K562 (cell line): Measurements from ENCODE around the gene TESK2. TPM values are rescaled to one million over a fixed set of nuclear protein-coding genes. Genes with fewer than 3 reads are reported as not detected.

Source experiments
- ARNT ChIP-seq, 2 experiments: fragments of 450-650 bp; IDR thresholded peaks; 2 replicates each; pipeline ENCODE4 v1.6.1; 2016; ENCODE audit warnings: mild to moderate bottlenecking in 1 of 2
- CBFB ChIP-seq: sonication (generic); formaldehyde crosslinking; IDR thresholded peaks from 2 replicates; pipeline ENCODE4 v1.4.0; 2020; ENCODE audit warnings: mild to moderate bottlenecking, missing genetic modification reagents
- HLTF ChIP-seq: fragments of 450-650 bp; IDR thresholded peaks from 2 replicates; pipeline ENCODE4 v1.6.1; 2016
- HNRNPL ChIP-seq: fragments of 200-400 bp; formaldehyde crosslinking; IDR thresholded peaks from 2 replicates; pipeline ENCODE4 v1.6.1; 2017; ENCODE audit warnings: low read depth, mild to moderate bottlenecking, low read length
- ILK ChIP-seq: fragments of 450-650 bp; IDR thresholded peaks from 2 replicates; pipeline ENCODE4 v1.6.1; 2016; ENCODE audit warnings: missing genetic modification characterization, low read depth, mild to moderate bottlenecking, missing compliant biosample characterization, moderate library complexity, borderline replicate concordance
- NR2C1 ChIP-seq, 2 experiments: fragments of 450-650 bp; IDR thresholded peaks; 2 replicates each; pipeline ENCODE4 v1.6.1; 2017; ENCODE audit warnings: mild to moderate bottlenecking in 2 of 2, antibody characterized with exemption in 1 of 2, inconsistent platforms in 1 of 2, missing compliant biosample characterization in 1 of 2, missing genetic modification characterization in 1 of 2
- POLR2H ChIP-seq: IDR thresholded peaks from 2 replicates; pipeline ENCODE4 v1.6.1; 2016; ENCODE audit warnings: missing genetic modification characterization, low read depth, mild to moderate bottlenecking, control low read depth, missing compliant biosample characterization, moderate library complexity
- RBM14 ChIP-seq: fragments of 200-400 bp; formaldehyde crosslinking; IDR thresholded peaks from 2 replicates; pipeline ENCODE4 v1.6.1; 2018; ENCODE audit warnings: low read depth, mild to moderate bottlenecking, low read length, moderate library complexity, borderline replicate concordance; ENCODE audit not compliant: insufficient read depth
- RBM22 ChIP-seq: fragments of 200-400 bp; formaldehyde crosslinking; IDR thresholded peaks from 2 replicates; pipeline ENCODE4 v1.6.1; 2018; ENCODE audit warnings: low read length, low read depth; ENCODE audit not compliant: poor library complexity, severe bottlenecking
- SREBF1 ChIP-seq: fragments of 150-350 bp; IDR thresholded peaks from 2 replicates; pipeline ENCODE4 v1.6.1; 2014; ENCODE audit warnings: antibody characterized with exemption, low read depth, low read length, borderline replicate concordance
- TEAD1 ChIP-seq, 2 experiments: fragments of 450-650 bp in 1 of 2; sonication (generic) in 1 of 2; formaldehyde crosslinking; IDR thresholded peaks; 2 replicates each; pipeline versions ENCODE4 v1.4.0 to v1.8.0; 2020 to 2022; ENCODE audit warnings: mild to moderate bottlenecking in 2 of 2, missing genetic modification reagents in 1 of 2
- ZNF140 ChIP-seq: fragments of 250-450 bp; sonication (Bioruptor Pico); IDR thresholded peaks from 2 replicates; pipeline ENCODE4 v1.8.0; 2021; ENCODE audit warnings: moderate library complexity, mild to moderate bottlenecking, inconsistent platforms
- ZNF24 ChIP-seq: fragments of 450-650 bp; IDR thresholded peaks from 2 replicates; pipeline ENCODE4 v1.6.1; 2016
- polyA plus RNA-seq, 8 experiments: library from polyadenylated mRNA; depleted of rRNA in 4 of 8; stranded (reverse) in 5 of 8; unstranded in 3 of 8; fragments of >200 nt; fragmentation: Nextera tagmentation in 2 of 8; fragmentation: Illumina TruSeq in 1 of 8; extraction: Ambion mirVana in 2 of 8; extraction: Trizol in 1 of 8; gene quantifications; 2 replicates each; pipeline versions ENCODE4 v1.2.1 to v1.2.3, GENCODE V29; 2011 to 2014; ENCODE audit warnings: inconsistent platforms in 1 of 8, missing spikeins in 1 of 8
- total RNA-seq, 7 experiments: library from RNA; depleted of rRNA in 6 of 7; stranded (reverse); fragments of >200 nt in 6 of 7; fragmentation: Illumina TruSeq in 2 of 7; extraction: Trizol in 2 of 7; gene quantifications; 2 replicates each; pipeline versions ENCODE4 v1.2.1 to v1.2.3, GENCODE V29; 2011 to 2021; ENCODE audit warnings: low replicate concordance in 1 of 7
- TF ChIP-seq, protein P1 (sequence below), 3 experiments: fragments of 200-800 bp in 1 of 3; fragments of 250-450 bp in 1 of 3; fragments of 450-650 bp in 1 of 3; sonication (Bioruptor Pico) in 1 of 3; sonication (Bioruptor generic) in 1 of 3; formaldehyde crosslinking in 1 of 3; IDR thresholded peaks; 2 replicates each; pipeline versions ENCODE4 v1.6.1 to v1.8.0; 2016 to 2022; ENCODE audit warnings: mild to moderate bottlenecking in 2 of 3, missing genetic modification characterization in 2 of 3, missing compliant biosample characterization in 1 of 3, moderate library complexity in 1 of 3
- TF ChIP-seq, protein P2 (sequence below), 2 experiments: fragments of 450-650 bp in 1 of 2; sonication (generic) in 1 of 2; formaldehyde crosslinking in 1 of 2; IDR thresholded peaks in 1 of 2; conservative IDR thresholded peaks in 1 of 2; 2 replicates each; pipeline versions ENCODE4 v1.6.1 to v1.8.1; 2016 to 2023; ENCODE audit warnings: mild to moderate bottlenecking in 2 of 2, moderate library complexity in 2 of 2, inconsistent platforms in 1 of 2, missing genetic modification reagents in 1 of 2
- TF ChIP-seq, protein P3 (sequence below): fragments of 200-800 bp; sonication (Bioruptor generic); IDR thresholded peaks from 2 replicates; pipeline ENCODE4 v1.6.1; 2017; ENCODE audit warnings: missing genetic modification characterization, missing compliant biosample characterization
- TF ChIP-seq, protein P4 (sequence below), 3 experiments: fragments of 200-800 bp in 1 of 3; sonication (Bioruptor generic) in 1 of 3; sonication (generic) in 1 of 3; formaldehyde crosslinking in 1 of 3; IDR thresholded peaks; 2 replicates each; pipeline versions ENCODE4 v1.6.1 to v1.8.0; 2016 to 2022; ENCODE audit warnings: mild to moderate bottlenecking in 2 of 3, missing compliant biosample characterization in 2 of 3, missing genetic modification characterization in 2 of 3, missing genetic modification reagents in 1 of 3

Gene TESK2
- total and polyA plus RNA-seq, 9 of the 15 experiments (the other 6 are each of a cell fraction or from before 2014, with no cell fraction given) = 1.6 to 5.3 (median 3.7) TPM

DNA sequence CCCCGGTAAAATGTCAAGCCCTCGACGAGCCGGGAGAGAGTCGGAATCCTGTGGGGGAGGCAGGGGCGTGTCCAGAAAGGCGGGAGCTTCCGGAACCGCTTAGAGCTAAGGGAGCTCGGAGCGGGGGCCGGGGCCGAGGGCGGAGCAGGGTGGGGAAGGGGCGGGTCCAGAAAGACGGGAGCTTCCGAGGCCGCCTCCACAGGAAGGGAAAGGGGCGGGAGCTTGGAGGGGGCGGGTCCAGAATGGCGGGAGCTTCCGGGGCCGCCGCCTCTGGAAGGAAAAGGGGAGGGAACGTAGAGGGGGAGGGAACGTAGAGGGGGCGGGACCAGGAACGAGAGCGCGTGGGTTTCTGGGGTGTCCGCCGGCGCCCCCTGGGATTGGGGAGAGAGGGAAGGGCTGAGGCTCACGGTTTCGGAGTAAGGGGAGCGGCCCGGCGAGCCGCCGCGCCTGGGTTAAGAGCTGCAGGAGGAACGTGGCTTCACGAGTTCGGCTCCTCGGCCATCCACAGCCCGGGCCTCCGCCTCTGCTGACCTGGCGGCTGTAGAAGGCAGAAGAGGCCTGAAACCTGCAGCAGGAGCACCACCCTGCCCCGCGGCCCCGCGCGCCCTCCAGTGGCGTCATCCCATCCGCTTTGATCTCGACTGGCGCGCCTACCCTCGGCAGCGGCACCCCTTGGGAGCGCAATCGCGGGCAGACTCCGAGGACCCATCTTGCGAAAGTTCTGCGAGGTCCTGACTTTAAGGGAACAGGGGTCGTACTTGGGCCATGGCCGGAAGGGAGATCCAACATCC lies 187.2 kb downstream of the TESK2 start (continued):
- TF ChIP-seq, protein P1, sequence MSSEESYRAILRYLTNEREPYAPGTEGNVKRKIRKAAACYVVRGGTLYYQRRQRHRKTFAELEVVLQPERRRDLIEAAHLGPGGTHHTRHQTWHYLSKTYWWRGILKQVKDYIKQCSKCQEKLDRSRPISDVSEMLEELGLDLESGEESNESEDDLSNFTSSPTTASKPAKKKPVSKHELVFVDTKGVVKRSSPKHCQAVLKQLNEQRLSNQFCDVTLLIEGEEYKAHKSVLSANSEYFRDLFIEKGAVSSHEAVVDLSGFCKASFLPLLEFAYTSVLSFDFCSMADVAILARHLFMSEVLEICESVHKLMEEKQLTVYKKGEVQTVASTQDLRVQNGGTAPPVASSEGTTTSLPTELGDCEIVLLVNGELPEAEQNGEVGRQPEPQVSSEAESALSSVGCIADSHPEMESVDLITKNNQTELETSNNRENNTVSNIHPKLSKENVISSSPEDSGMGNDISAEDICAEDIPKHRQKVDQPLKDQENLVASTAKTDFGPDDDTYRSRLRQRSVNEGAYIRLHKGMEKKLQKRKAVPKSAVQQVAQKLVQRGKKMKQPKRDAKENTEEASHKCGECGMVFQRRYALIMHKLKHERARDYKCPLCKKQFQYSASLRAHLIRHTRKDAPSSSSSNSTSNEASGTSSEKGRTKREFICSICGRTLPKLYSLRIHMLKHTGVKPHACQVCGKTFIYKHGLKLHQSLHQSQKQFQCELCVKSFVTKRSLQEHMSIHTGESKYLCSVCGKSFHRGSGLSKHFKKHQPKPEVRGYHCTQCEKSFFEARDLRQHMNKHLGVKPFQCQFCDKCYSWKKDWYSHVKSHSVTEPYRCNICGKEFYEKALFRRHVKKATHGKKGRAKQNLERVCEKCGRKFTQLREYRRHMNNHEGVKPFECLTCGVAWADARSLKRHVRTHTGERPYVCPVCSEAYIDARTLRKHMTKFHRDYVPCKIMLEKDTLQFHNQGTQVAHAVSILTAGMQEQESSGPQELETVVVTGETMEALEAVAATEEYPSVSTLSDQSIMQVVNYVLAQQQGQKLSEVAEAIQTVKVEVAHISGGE (CRISPR knock-in tag; IDR thresholded peaks at IDR 0.05) = peak in 2 of 3 experiments; percentile 62 to 94; a peak in 3 of 6 replicates
- TF ChIP-seq ILK (tag) = no peak
- no peak for TF ChIP-seq RBM22
- TF ChIP-seq, protein P2, sequence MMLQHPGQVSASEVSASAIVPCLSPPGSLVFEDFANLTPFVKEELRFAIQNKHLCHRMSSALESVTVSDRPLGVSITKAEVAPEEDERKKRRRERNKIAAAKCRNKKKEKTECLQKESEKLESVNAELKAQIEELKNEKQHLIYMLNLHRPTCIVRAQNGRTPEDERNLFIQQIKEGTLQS (IDR thresholded peaks at IDR 0.05) = peak; percentile 59
- TF ChIP-seq, protein P2 (CRISPR knock-in tag; conservative IDR thresholded peaks at IDR 0.05) = peak; percentile 88
- TF ChIP-seq, protein P3, sequence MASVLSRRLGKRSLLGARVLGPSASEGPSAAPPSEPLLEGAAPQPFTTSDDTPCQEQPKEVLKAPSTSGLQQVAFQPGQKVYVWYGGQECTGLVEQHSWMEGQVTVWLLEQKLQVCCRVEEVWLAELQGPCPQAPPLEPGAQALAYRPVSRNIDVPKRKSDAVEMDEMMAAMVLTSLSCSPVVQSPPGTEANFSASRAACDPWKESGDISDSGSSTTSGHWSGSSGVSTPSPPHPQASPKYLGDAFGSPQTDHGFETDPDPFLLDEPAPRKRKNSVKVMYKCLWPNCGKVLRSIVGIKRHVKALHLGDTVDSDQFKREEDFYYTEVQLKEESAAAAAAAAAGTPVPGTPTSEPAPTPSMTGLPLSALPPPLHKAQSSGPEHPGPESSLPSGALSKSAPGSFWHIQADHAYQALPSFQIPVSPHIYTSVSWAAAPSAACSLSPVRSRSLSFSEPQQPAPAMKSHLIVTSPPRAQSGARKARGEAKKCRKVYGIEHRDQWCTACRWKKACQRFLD (CRISPR knock-in tag) = peak; percentile 34
- TF ChIP-seq HNRNPL = peak; percentile 93; the same call in 1 of the 2 replicates
- peak; percentile 93 for TF ChIP-seq HLTF
- peak; percentile 83 for TF ChIP-seq POLR2H
- peak; percentile 92; the same call in 1 of the 2 replicates for TF ChIP-seq CBFB (CRISPR knock-in tag)
- no peak for TF ChIP-seq RBM14
- TF ChIP-seq NR2C1 (IDR thresholded peaks at IDR 0.05) = no peak; the same call in 1 of the 2 replicates
- TF ChIP-seq NR2C1 (tag; IDR thresholded peaks at IDR 0.05) = no peak; the same call in none of the 2 replicates
- TF ChIP-seq SREBF1 = peak; percentile 40; the same call in 1 of the 2 replicates
- TF ChIP-seq ZNF24 = peak; percentile 77
- TF ChIP-seq ARNT (IDR thresholded peaks at IDR 0.05) = no peak; a peak in 1 of 4 replicates
- TF ChIP-seq, protein P4, sequence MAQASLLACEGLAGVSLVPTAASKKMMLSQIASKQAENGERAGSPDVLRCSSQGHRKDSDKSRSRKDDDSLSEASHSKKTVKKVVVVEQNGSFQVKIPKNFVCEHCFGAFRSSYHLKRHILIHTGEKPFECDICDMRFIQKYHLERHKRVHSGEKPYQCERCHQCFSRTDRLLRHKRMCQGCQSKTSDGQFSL (CRISPR knock-in tag; IDR thresholded peaks at IDR 0.05) = 0 out of 2 replicates have a peak, but pooled peaks have one; percentile 48
- TF ChIP-seq, protein P4 (tag; IDR thresholded peaks at IDR 0.05) = peak in 1 of 2 experiments; percentile 75; a peak in 1 of 4 replicates
- no peak for TF ChIP-seq ZNF140
- TF ChIP-seq TEAD1 (CRISPR knock-in tag; IDR thresholded peaks at IDR 0.05) = peak; percentile 23 to 76; a peak in 1 of 4 replicates
